Stimulated activated CD4-positive, alpha-beta T cell treated with anti-CD3 and anti-CD28 coated beads, TNF-alpha, amount 100 ng/mL, for 48 hours (primary cell): ENCODE results near the gene STEAP1B.
"Not testable (repeated sequence)": the region's sequence is repeated elsewhere in the genome, so short reads cannot be mapped to it uniquely, and the experiment has no call there.

Source experiments
- DNase-seq, 3 donors: peaks; one replicate each; pipeline ENCODE4 v3.0.0-alpha.2; 2020; ENCODE audit warnings: low read depth in 3 of 3

STEAP1B gene

DNA sequence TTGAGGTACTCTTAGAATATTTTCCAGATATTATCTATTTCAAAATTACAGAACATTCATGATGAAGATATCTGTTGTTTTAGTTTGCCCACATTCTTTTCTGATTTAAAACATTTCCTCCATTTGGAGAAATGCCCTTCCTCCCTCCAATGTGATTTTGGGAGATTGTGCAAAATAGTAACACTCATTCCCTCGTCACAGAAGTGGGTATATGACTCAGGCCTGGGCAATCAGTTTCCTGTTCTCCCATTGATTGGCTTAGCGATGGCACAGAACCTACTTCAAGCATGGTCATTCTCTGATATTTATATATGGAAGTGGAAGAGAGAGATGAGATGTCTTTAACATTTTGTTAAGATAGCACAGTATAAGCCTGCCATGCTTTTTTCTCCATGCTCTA, 3.1 kb downstream of the STEAP1B start:
- DNase-seq = not testable (repeated sequence)

GRCh38 chr7:22496296-22496888, 3.6 kb downstream of the STEAP1B start:
- not testable (repeated sequence) for DNase-seq

GRCh38 chr7:22493160-22493925, 6.6 kb downstream of the STEAP1B start:
- not testable (repeated sequence) for DNase-seq

GRCh38 chr7:22488643-22489462, 11.1 kb downstream of the STEAP1B start:
- peak; percentile 27 to 45 (median 41) for DNase-seq

DNA sequence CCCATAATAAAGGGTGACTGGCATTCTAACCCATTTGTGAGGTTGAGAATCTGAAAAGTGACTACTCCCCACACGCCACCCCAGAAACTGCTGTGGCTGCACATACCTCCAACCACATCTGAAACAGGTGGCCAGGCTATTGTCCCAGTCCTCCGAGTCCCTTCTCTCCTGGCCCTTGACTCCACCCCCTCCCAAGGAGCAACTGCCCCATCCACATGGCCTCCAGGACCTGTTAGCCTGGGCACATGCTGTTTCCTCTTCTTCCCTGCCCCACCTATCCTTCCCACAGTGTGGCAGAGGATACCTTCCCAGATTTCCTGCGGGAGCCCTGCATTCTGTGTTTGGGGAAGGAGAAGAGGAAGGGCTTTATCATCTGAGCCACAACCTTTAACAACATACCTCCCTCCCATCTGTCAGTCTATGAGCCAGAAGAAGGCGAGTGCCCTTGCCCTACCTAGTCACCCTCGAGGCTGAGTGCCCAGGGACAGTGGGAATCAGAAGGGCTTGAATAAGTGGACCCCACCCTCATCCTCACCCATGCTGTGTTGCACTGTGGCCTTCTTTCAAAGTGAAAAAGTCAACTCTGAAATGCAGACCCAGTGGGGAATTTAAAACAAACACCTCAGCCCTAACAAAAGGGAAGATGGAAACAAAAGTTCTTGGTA, 11.9 kb downstream of the STEAP1B start:
- DNase-seq = no peak

DNA sequence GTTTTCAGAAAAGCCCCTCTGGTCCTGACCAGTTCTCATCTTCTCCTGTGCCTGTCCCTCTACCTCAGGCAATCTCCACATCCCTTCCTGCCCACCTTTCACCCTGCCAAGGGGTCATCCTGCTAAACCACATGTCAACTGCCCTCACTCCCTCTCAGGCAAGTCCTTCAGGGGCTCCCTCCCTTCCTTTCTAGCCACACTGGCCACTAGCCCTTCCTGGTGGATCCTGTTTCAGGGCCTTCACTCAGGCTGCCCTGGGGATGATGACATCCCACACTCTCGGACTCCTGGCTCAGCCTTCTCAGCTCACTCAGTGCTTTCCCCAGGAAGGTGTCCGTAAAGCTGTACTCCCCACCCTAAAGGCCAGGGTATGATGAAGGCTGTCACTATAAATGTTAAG, 13.4 kb downstream of the STEAP1B start:
- no peak for DNase-seq

DNA sequence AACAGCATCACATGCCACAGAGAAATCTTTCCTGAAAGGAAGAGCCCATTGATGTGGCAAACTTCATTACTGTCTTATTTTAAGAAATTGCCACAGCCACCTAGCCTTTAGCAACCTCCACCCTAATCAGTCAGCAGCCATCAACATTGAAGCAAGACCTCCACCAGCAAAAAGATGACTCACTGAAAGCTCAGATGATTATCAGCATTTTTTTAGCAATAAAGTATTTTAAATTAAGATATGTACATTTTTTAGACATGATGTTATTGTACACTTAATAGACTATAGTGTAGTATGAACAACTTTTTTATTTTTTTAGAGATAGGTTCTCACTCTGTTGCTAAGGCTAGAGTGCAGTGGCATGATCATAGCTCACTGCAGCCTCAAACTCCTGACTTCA, 14.8 kb downstream of the STEAP1B start:
- no peak for DNase-seq

GRCh38 chr7:22482503-22482902, 17.5 kb downstream of the STEAP1B start:
- no peak for DNase-seq

DNA sequence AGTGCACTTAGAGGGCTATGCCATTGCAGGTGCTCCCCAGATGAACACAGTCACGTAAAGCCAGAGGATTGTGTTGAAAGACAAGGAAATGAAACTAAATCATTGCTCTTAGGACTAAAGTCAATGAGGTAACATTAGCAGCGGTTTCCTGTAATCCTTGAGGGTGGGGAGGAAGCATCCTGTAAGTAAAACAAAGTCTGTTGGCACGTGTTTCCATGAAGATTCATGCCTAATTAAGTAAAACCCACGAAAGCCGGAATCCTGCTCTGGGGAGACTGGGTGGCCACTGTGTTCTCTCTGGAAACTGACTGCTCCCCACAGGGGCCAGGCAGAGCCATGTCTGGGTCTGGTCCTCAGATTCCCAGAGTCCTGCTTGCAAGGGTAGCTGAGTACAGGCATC, 18.3 kb downstream of the STEAP1B start:
- DNase-seq = no peak

DNA sequence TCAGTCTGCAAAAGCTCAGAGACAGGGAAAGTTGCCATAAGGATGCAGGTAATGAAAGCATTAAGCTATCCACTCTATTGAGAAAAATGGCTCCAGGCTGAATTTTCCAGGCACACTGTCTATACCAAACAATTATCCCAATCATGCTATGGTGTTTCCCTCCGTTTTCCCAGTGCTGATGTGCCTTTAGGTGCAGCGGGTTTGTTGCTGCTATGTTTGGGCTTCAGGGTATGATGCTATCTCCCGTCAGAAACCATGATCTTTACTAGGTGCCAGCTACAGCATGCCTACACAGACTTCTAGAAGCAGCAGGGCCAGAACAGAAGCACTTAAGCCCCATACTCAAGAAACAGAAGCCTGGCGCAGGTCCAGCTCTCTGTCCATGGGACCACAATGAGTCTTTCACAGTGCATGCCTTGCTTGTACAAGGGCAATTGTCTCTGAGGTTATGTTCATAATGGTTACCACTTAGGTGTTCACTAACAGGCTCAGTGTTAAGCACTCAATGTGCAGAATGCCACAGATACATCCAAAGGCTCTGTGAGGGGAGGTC, 19.4 kb downstream of the STEAP1B start:
- DNase-seq = no peak

DNA sequence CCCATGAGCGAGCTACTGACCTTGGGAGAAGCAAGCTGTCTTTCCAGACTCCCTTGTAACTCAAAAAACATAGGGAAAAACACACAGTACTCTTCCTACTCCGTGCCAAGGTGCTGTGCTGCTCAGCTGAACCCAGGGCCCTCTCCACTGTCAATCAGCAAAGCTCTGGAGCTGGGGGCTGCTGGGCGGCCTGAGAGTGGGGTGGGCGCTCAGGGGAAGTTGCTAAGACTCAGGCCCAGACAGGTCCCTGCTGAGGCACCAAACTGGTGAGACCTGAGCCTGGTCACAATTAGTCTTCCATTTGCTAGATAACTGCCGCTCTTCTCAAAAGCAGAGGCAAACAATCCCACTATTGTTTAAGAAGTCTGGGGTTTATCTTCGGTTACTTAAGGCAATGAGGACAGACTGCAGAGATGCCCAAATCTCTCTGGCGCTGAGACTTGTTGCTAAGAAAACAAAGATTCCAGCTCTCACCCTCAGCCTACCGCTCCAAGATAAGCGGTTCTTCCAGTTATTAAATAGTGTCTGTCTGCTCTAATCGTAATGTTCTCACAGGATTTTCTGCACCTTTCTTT, 22.0 kb downstream of the STEAP1B start:
- no peak for DNase-seq

DNA sequence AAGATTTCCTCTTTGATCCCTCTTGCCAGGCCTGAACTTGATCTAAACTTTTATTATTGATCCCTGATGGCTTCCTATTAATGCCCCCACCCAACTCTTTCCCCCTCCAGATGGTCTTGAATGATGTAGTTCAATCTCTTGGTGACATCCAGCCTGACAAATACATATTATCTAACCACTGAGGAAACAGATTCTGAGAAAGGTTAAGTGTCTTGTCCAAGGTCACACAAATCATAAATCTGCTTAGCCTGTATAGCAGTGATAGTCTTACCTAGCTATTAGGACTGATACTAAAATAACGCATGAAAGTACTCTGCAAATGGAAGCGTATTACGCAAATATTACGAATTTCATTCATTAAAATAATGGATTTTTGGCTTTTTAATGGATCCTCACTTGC, 22.7 kb downstream of the STEAP1B start:
- no peak for DNase-seq

DNA sequence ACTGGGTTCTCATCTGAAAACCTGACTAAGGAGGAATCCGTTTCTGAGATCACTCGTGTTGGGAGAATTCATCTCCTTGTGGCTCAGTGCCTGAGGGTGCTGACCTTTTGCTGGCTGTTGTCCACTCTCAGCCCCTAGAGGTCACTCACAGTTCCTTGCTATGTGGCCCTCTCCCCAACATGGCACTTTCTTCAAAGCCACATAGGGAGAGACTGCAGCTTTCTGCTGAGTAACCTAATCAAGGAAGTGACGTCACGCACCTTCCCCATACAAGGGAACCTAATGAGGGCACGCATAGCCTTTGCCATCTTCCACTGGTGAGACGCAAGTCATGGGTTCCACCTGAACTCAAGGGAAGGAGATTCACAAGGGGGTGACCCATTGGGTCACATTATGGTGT, 23.2 kb downstream of the STEAP1B start:
- no peak for DNase-seq

DNA sequence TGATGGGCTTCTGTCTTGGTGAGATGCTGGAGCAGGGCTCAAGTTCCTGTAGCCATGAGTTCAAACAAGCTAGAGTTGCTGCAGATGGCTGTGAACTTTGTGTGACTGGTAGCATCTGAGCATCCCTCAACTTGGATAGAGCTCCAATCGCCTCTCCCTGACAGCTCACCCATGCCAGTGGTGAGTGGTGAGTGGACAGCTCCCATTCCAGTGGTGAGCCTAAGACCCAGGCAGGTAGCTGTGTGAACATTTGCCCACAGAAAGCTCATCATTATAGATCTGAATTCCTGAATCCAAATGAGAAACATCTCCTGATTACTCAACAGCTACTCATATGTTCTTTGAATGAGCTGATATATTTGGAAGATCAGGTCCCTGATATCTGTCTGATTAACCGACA, 25.3 kb downstream of the STEAP1B start:
- no peak for DNase-seq

- DNase-seq = no peak
These were observed 29.0 kb downstream of the STEAP1B start for GRCh38 chr7:22470981-22471380.

- DNase-seq = no peak
These were observed 30.4 kb downstream of the STEAP1B start for GRCh38 chr7:22469371-22470143.

DNA sequence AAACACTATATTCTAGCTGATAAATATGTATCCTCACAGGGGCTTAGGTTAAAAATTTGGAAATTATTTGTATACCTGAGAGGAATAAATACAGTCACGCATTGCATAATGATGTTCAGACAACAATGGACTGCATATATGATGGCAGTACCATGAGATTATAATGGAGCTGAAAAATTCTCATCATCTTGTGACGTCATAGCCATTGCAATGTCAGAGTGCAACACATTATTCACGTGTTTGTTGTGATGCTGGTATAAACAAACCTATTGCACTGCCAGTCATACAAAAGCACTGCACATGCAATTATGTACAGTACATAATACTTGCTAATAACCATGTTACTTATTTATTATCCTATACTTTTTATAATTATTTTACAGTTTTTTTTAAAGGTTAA, 31.4 kb downstream of the STEAP1B start:
- no peak for DNase-seq

GRCh38 chr7:22464299-22464698, 35.7 kb downstream of the STEAP1B start:
- DNase-seq = no peak

DNA sequence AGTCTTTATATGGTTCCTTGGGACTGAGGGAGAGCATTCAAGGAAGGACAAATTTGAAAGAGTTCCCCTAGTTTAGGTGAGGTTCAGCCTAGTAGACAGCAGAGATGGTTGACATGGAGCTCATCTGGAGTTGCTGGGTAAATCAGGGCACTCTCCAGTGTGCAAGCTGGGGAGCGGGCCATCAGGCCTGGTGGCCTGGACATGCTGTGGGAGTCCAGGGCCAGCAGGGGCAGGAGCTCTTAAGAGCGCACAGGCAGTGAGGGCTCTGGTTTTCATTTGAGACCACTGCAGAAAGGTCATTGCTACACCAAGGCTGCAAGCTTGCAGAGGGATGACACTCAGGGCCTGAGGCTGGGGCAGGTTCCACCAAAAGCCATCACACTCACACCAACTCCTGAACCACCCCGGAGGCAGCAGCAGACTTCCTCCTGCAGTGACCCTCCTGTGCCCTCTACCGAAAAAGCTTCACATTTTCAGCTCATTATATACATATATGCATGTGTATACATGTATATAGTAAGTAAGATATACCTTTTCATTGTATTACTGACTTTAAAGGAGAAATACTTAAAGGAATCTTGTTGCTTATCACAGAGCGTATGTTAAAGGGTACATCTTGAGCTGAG, 39.5 kb downstream of the STEAP1B start:
- no peak for DNase-seq

GRCh38 chr7:22457471-22457870, 42.5 kb downstream of the STEAP1B start:
- no peak for DNase-seq
